ENCODE measurements around the gene NPHP4.
A peak's percentile ranks its signal among the peaks of the same experiment; 100 is the strongest.

The NPHP4 gene

GRCh38 chr1:5877683-5878530 lies 114.3 kb downstream of the NPHP4 start:
- no peak for DNase-seq (ENCODE audit: low read depth)

- no peak for DNase-seq (ENCODE audit: low read depth)
These were observed 115.2 kb downstream of the NPHP4 start for GRCh38 chr1:5877001-5877400.

GRCh38 chr1:5876094-5876650 lies 116.1 kb downstream of the NPHP4 start:
- DNase-seq (ENCODE audit: low read depth): no peak

GRCh38 chr1:5875345-5875910 lies 116.8 kb downstream of the NPHP4 start:
- DNase-seq (ENCODE audit: low read depth): no peak

GRCh38 chr1:5874416-5875110 lies 117.7 kb downstream of the NPHP4 start:
- DNase-seq (ENCODE audit: low read depth): no peak

- DNase-seq (ENCODE audit: low read depth): no peak
These were observed 118.7 kb downstream of the NPHP4 start for GRCh38 chr1:5873556-5873955.

GRCh38 chr1:5872886-5873285 lies 119.3 kb downstream of the NPHP4 start:
- no peak for DNase-seq (ENCODE audit: low read depth)

GRCh38 chr1:5868931-5869500 lies 123.2 kb downstream of the NPHP4 start:
- DNase-seq (ENCODE audit: low read depth): no peak

- no peak for DNase-seq (ENCODE audit: low read depth)
These were observed 126.5 kb downstream of the NPHP4 start for GRCh38 chr1:5865774-5866173.

- no peak for DNase-seq (ENCODE audit: low read depth)
These were observed 127.2 kb downstream of the NPHP4 start for GRCh38 chr1:5865056-5865455.

GRCh38 chr1:5864256-5864655 lies 128.0 kb downstream of the NPHP4 start:
- no peak for DNase-seq (ENCODE audit: low read depth)

- DNase-seq (ENCODE audit: low read depth): no peak
These were observed 129.0 kb downstream of the NPHP4 start for GRCh38 chr1:5863238-5863637.

- DNase-seq (ENCODE audit: low read depth): no peak
These were observed 130.1 kb downstream of the NPHP4 start for GRCh38 chr1:5861871-5862825.

- DNase-seq (ENCODE audit: low read depth): no peak
These were observed 131.9 kb downstream of the NPHP4 start for GRCh38 chr1:5860277-5860676.

GRCh38 chr1:5859766-5860165 lies 132.5 kb downstream of the NPHP4 start:
- no peak for DNase-seq (ENCODE audit: low read depth)

GRCh38 chr1:5858844-5859407 lies 133.3 kb downstream of the NPHP4 start:
- DNase-seq (ENCODE audit: low read depth): no peak

GRCh38 chr1:5858246-5858645 lies 134.0 kb downstream of the NPHP4 start:
- DNase-seq (ENCODE audit: low read depth): no peak

- no peak for DNase-seq (ENCODE audit: low read depth)
These were observed 134.6 kb downstream of the NPHP4 start for GRCh38 chr1:5857508-5858090.

GRCh38 chr1:5857011-5857410 lies 135.2 kb downstream of the NPHP4 start:
- no peak for DNase-seq (ENCODE audit: low read depth)

GRCh38 chr1:5856246-5856815 lies 135.9 kb downstream of the NPHP4 start:
- DNase-seq (ENCODE audit: low read depth): peak; percentile 69
